ENCODE data around the gene ATP6V1G3. TPM values are rescaled to one million over a fixed set of nuclear protein-coding genes. Genes with fewer than 3 reads are reported as not detected.
"Not testable (repeated sequence)": the region's sequence is repeated elsewhere in the genome, so short reads cannot be mapped to it uniquely, and the experiment has no call there.

The ATP6V1G3 gene
- not detected for total RNA-seq

GRCh38 chr1:198540580-198540979, at the start of gene ATP6V1G3:
Gene ATP6V1G3 (minus strand): TSS chr1:198540680. CDS start chr1:198540650, 30 bp downstream.
- TF ChIP-seq CTCF (IDR thresholded peaks at IDR 0.05 in 4 of 5, conservative IDR thresholded peaks at IDR 0.05 in 1 of 5) = no peak
- Histone ChIP-seq H3K9me3 (no peaks in the 10 kb centered on the region), H3K4me3 (no peak within 1 kb of the TSS), H3K27me3 (no peaks in the 10 kb centered on the region), H3K36me3 (no peaks in the 10 kb centered on the region), H3K4me1 (no peaks in the 10 kb centered on the region), H3K27ac (no peak within 1 kb of the TSS)
- in situ Hi-C loops (cut with MboI; ENCODE audit: low sequenced_read_pairs in 4 of 4) (no loop called here), intact Hi-C loops (cut with DNase I; ENCODE audit: low total_unique reads) (no loop called here)
- DNase-seq = no peak
- ATAC-seq = no peak

GRCh38 chr1:198588845-198589244, 48.4 kb upstream of the ATP6V1G3 start:
- no peaks in the 10 kb centered on the region for H3K4me1 ChIP-seq
- H3K36me3 ChIP-seq = no peaks in the 10 kb centered on the region
- ATAC-seq (no peak), DNase-seq (no peak)
- intact Hi-C loops (cut with DNase I; ENCODE audit: low total_unique reads) (no loop called here), in situ Hi-C loops (cut with MboI; ENCODE audit: low sequenced_read_pairs in 4 of 4) (no loop called here)
- H3K27me3 ChIP-seq = no peaks in the 10 kb centered on the region
- no peak overlapping the region for H3K27ac ChIP-seq
- TF ChIP-seq CTCF (IDR thresholded peaks at IDR 0.05 in 4 of 5, conservative IDR thresholded peaks at IDR 0.05 in 1 of 5) = no peak
- no peak for TF ChIP-seq POLR2A (IDR thresholded peaks at IDR 0.05)
- no peak overlapping the region for H3K4me3 ChIP-seq
- H3K9me3 ChIP-seq = no peaks in the 10 kb centered on the region

- intact Hi-C loops (cut with DNase I; ENCODE audit: low total_unique reads) (no loop called here), in situ Hi-C loops (cut with MboI; ENCODE audit: low sequenced_read_pairs in 4 of 4) (no loop called here)
- Histone ChIP-seq H3K36me3 (no peaks in the 10 kb centered on the region), H3K27me3 (no peaks in the 10 kb centered on the region), H3K4me1 (no peaks in the 10 kb centered on the region), H3K9me3 (no peaks in the 10 kb centered on the region), H3K27ac (no peak overlapping the region), H3K4me3 (no peak overlapping the region)
- no peak for TF ChIP-seq POLR2A (IDR thresholded peaks at IDR 0.05)
- DNase-seq = no peak
- no peak for ATAC-seq
Observed at GRCh38 chr1:198584163-198584562, 43.7 kb upstream of the ATP6V1G3 start.

GRCh38 chr1:198583209-198583802, 42.8 kb upstream of the ATP6V1G3 start:
- ATAC-seq; in situ Hi-C loops (cut with MboI; ENCODE audit: low sequenced_read_pairs in 4 of 4); H3K36me3 ChIP-seq; H3K4me1 ChIP-seq; H3K27ac ChIP-seq; H3K4me3 ChIP-seq; H3K27me3 ChIP-seq; DNase-seq; H3K9me3 ChIP-seq; intact Hi-C loops (cut with DNase I; ENCODE audit: low total_unique reads): not testable (repeated sequence)

GRCh38 chr1:198577444-198577843, 37.0 kb upstream of the ATP6V1G3 start:
- H3K4me1 ChIP-seq = no peaks in the 10 kb centered on the region
- in situ Hi-C loops (cut with MboI; ENCODE audit: low sequenced_read_pairs in 4 of 4) (no loop called here), intact Hi-C loops (cut with DNase I; ENCODE audit: low total_unique reads) (no loop called here)
- H3K9me3 ChIP-seq = no peaks in the 10 kb centered on the region
- ATAC-seq (no peak), DNase-seq (no peak)
- TF ChIP-seq POLR2A (IDR thresholded peaks at IDR 0.05) (no peak), CTCF (IDR thresholded peaks at IDR 0.05 in 4 of 5, conservative IDR thresholded peaks at IDR 0.05 in 1 of 5) (no peak)
- no peaks in the 10 kb centered on the region for H3K36me3 ChIP-seq
- H3K27ac ChIP-seq = no peak overlapping the region
- H3K4me3 ChIP-seq = no peak overlapping the region
- H3K27me3 ChIP-seq = no peaks in the 10 kb centered on the region
